ENCODE measurements around the gene CD300LB.

- TF ChIP-seq CTCF (IDR thresholded peaks at IDR 0.05) (no peak), POLR2A (IDR thresholded peaks at IDR 0.05) (no peak), POLR2AphosphoS5 (IDR thresholded peaks at IDR 0.05) (no peak)
Measured at GRCh38 chr17:74579900-74580299, 48.6 kb upstream of the CD300LB start.

Data from prostate gland (tissue), 2 donors.